Measurements from ENCODE around the gene CDC73.
"Not testable (repeated sequence)": the region's sequence is repeated elsewhere in the genome, so short reads cannot be mapped to it uniquely, and the experiment has no call there.

CDC73 gene

DNA sequence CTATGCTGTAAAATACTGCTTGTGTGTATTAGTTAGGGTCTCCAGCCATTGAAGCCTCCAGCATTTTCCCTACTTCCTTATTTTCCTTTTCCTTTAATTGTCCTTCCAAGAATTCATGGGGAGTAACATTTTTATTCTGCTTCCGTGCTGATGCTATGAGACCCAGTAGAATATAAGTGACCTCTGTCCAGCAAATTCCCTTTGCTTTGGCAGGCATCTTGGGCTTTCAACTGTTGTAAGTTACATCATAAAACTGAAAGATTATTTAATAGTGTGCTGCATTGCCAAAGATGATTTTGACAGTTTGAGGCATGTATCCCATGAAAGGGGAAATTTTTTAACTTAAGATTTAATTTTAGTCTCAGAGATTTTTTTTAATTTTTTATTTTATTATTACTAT is 112.7 kb downstream of the CDC73 start:
- DNase-seq (ENCODE audit: low read depth): no peak

DNA sequence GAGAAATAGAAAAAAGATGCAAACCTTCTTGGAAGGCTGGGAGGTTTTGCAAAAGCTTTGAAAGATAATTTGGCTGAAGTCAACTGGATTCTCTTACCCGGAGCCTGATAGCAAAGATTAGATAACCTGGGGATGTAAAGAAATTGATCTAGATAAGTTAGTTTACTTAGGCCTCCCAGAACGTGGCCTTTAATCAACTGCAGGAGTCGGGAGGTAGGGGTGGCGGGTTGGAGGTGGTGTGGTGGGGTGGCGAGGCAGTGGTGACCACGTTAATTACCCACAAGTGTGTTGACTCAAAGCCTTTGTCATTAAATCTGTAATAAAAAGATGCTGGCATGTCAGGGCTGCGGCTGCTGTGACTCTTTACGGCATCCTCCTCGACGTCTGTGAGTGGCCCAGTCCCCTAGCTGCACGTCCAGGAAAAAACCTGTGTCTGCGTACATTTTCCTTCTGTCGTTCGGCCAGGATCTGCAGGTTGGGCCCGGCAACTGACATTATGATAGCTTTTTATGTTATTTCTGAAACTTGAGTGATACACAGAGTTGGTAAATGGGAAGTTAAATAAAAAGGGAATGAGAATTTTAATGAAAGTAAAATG is 115.6 kb downstream of the CDC73 start:
- no peak for DNase-seq (ENCODE audit: low read depth)

DNA sequence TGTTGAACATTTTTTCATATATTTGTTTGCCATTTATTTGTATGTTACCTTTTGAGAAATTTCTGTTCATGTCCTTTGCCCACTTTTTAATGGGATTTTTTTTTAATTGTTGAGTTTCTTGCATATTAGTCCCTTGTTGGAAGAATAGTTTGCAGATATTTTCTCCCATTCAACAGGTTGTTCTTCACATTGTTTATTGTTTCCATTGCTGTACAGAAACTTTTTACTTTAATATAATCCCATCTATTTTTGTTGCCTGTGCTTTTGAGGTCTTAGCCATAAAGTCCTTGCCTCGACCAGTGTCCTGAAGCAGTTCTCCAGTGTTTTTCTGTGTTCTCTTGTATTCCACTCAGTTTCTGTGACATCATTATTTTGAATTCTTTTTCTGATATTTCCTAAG is 118.8 kb downstream of the CDC73 start:
- DNase-seq (ENCODE audit: low read depth): no peak

DNA sequence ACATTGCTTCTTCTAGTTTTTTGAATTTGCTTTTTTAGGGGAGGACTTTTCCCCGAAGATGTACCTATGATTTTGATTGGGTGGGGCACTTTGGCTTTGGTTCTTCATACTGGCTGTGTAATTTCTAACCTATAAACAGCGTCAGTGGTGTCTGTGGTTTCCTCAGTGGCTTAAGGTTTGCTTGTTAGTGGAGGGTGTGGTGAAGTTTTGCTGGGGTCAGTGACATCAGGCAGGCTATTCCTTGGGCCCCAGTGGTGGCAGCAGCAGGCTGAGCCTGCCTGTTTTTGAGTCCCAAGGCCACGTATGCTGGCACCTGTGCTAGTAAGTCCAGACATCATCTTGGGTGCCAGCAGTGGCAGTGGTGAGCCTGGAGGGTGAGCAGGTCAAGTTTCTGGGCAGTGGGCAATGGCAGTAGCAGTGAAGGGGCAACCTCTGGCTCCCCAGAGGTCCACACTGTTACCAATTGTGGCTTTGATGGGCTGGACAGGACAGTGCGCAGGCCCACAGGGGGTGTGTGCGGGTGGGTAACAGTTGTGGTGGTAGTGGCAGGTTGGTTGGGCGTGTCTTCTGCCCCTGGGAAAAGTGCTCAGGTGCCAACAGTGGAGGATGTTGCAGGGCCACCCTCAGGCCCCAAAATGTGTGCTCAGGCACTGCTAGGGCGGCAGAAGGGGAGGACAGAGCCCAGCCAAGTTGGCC is 119.4 kb downstream of the CDC73 start:
- DNase-seq (ENCODE audit: low read depth): no peak

DNA sequence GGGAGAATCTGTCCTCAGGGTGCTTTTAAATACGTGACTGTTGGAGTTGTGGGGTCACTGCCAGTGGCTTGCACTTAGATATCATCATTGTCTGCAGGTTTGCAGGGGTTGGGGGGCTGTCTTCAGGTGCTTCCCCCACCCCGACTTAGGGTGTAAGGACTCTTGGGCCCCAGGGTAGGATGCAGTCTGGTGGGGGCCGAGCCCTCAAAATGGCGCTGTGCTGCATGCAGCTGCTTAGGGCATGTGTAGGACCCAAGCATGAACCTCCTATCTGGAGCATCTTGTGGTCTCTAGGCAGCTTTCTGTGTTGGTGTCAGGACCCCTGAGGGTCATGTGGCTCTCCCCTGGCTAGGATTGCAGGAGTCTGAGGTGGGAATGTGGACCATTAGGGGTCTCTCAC is 120.2 kb downstream of the CDC73 start:
- no peak for DNase-seq (ENCODE audit: low read depth)

DNA sequence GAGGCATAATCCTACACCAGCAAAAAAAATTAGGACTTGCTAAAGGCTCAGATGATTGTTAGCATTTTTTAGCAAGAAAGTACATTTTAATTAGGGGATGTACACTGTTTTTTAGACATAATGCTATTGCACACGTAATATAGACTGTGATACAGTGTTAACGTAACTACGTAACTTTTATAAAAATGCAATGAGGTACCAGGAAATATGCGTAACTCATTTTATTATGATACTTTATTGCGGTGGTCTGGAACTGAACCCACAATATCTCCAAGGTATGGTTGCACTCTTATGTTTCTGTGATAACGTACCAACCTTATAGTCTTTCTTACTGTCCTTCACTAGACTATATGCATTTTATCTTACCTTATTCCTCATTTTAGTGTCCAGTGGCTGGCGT is 127.4 kb downstream of the CDC73 start:
- no peak for DNase-seq (ENCODE audit: low read depth)

DNA sequence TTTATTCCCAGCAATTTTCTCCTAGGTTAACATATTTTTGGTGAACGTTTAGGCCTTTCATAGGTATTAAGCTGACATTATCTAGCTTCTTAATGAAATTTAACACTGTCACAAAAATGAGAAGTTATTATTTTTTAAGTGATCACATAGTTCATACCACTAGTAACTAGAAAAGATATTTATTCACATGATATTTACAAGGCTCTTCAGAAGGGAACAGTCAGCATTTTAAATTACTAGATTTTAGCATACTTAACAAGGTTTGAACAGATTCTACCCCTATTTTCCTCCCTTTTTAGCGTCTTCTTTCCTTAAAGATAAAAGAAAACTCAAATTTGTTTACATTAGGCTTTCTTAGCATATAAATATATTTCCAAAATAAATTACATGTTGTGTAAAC is 130.1 kb downstream of the CDC73 start:
- DNase-seq (ENCODE audit: low read depth): no peak

DNA sequence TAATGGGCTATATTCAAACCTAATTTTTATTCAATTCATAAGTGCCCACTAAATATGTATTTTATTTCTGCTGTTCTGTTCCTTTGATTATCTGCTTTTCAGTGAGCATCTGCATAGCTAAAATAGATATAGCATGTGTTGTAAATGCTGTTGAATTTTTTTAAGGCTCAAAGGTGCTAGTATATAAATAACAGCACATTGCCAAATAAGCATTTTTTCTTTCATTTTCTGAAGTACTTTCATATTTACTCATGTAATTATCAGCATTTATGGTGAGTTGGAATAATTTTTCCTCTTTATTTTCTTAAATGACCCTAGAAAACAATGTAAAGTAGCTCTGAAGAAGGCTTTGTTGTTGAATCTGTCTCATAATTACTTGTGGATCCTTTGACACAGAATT is 134.2 kb downstream of the CDC73 start:
- no peak for DNase-seq (ENCODE audit: low read depth)

DNA sequence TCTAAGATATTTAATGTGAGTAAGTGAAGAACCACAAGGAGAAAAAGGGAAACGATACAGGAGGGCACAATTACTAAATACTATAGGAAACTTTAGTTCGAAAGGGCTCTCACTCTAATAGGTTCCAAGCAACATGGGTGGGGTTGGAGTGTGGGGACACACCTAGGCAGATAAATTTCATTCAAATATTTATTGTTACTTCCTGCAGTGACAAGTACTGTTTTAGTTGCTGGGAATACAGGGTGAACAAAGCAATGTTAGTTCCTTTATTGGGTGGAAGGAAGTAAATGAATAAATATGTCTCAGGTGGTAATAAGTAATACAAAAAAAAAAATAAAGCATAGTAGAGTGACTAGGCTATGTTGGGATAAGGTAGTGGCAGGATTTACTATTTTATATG is 137.8 kb downstream of the CDC73 start:
- DNase-seq (ENCODE audit: low read depth): no peak

DNA sequence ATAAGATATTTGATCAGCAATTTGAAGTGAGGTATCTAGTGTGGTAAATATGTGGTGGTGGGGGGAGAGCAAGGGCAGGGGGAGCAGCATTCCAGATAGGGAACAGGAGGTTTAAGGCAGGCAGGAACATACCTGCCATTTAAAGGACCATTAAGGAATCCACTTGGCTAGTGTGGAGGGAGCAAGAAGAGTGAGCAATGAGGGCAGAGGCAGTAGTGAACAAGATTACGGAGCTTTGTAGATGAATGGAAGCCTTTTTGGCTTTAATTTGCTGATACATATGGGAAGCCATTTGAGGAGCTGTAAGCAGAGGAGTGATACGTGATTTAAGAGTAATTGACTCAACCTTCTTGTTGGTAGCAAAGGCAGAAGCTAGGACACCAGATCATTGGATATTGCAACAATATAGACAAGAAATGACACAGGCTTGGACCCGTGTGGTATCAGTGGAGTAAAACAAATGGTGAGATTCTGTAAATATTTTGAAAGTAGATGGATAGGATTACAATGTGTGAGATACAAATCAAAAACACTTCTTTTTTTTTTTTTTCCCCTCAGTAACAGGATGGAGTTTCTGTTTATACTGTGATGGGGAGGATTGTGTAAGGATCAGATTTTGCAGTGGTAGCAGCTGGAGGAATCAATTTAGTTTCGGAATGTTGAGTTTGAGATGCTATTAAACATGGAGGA is 138.4 kb downstream of the CDC73 start:
- no peak for DNase-seq (ENCODE audit: low read depth)

DNA sequence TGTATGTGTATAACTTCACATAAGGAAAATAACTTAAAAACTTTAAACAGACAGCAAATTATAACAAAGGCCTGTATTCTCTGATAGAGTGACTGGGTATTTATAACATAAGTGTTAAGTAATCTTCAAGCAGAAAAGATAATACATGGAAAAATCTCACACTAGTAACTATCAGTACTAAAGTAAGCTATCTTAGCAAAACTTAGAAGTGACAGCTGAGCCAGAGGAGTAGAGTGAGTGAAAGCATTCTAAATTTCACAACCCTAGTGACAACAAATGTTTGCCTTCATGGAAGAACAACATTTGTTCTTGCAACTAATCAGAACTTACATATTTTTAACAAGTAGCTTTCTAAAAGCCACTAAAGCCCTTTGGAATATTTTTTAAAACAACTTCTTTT is 139.1 kb downstream of the CDC73 start:
- DNase-seq (ENCODE audit: low read depth): no peak

DNA sequence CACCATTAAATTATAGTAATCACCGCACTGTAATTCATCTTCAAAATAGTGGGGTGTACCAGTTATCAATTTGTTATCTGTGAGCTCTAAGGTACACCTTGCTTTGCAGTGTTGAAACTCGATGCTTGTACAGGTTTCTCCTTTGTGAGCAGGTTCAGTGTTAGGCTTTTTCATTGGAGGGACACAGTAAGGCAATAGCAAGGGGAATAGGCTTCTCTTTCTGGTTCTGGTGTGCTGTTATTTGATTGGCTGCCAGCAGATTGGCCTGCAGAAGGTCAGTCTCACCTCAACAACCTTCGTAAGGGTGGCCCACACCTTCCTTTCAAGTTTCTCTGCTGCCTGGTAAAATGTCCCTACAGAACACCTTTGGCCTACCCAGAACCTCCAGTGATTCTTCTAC is 140.8 kb downstream of the CDC73 start:
- no peak for DNase-seq (ENCODE audit: low read depth)

DNA sequence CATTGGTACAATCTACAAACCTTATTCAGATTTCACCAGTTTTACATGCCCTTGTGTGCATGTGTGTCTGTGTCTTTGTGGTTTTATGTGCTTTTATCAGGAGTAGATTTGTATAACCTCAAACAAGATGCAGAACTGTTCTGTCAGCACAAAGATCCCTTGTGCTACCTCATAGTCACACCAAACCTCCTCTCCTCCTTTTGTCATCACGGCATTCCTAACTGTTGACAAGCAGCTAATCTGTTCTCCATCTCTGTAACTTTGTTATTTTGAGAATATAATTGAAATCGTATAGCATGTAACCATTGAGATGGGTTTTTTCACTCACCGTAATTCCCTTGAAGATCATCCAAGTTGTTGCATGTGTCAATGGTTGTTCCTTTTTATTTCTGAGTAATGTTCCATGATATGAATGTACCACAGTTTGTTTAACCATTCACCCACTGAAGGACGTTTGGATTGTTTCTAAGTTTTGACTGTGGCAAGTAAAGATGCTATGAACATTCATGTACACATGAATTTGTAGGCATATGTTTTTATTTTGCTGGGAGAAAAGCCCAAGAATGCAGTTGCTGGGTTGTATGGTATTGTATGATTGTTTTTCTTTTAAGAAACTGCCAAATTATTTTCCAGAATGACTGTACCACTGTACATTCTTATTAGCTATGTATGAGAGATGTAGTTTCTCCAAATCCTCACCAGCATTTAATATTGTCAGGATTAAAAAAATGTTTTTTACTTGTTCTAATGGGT is 142.7 kb downstream of the CDC73 start:
- DNase-seq (ENCODE audit: low read depth): peak; percentile 32

DNA sequence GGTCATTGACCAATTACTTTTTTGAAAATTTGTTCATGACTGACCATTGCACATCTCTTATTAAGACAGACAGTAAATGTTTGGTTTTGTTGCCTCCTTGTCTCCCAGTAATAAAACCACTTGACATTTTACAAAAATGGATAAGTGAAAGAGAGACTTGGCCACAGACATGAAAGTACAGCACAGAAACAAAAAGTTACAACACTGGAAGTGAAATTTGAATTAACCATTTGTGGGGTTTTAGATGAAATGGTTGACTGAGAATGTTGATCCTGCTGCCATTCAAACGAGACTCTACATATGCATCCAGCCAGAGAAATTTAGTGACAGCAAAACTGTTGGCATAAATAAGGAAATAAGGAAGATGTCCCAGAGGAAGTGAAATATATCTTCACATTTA is 143.9 kb downstream of the CDC73 start:
- DNase-seq (ENCODE audit: low read depth): no peak

DNA sequence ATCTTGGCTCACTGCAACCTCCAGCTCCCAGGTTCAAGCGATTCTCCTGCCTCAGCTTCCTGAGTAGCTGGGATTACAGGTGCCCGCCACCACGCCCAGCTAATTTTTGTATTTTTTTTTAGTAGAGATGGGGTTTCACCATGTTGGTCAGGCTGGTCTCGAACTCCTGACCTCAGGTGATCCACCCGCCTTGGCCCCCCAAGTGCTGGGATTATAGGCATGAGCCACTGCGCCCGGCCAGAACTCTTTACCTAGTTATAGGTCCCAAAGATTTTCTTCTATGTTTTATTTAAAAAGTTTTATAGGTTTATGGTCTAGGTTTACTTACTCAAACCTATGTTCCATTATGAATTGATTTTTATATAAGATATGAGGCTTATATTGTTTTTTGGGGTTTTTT is 145.0 kb downstream of the CDC73 start:
- not testable (repeated sequence) for DNase-seq (ENCODE audit: low read depth)

DNA sequence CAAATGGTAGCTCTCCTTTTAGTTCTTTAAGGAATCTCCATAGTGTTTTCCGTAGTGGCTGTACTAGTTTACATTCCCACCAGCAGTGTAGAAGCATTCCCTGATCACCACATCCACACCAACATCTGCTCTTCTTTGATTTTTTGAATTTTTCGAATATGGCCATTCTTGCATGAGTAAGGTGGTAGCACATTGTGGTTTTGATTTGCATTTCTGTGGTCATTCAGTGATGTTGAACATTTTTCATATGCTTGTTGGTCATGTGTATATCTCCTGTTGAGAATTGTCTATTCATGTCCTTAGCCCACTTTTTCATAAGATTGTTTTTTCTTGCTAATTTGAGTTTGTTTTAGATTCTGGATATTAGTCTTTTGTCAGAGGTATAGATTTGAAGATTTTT is 149.2 kb downstream of the CDC73 start:
- DNase-seq (ENCODE audit: low read depth): peak; percentile 89

DNA sequence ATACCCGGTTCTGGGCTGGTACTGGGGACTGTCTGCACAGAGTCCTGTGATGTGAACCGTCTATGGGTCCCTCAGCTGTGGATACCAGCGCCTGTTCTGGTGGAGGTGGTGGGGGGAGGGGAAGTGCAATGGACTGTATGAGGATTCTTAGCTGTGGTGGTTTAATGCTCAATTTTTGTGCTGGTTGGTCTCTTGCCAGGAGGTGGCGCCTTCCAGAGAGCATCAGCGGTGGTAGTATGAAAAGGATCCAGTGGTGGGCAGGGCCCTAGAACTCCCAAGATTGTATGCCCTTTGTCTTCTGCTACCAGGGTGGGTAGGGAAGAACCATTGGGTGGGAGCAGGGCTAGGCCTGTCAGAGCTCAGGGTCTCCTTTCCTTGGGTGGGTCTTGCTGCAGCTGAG is 153.9 kb downstream of the CDC73 start:
- no peak for DNase-seq (ENCODE audit: low read depth)

DNA sequence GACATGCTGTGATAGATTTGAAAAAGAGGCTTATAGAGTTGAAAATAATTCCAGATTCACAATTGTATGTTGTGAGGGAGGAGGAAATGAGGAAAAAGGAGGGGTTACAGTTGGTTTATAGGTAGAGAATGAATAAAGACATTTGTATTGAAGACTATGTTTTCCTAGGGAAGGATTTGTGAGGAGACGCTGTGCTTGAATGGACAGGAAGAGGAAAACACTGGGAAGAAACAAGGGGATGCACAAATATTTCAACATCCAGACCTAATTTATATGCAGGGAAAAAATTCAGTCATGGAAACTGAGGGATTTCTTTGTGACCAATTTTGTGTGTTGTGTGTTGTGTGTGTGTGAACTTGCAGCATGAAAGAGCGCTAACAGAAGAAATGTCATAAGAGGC is 157.1 kb downstream of the CDC73 start:
- DNase-seq (ENCODE audit: low read depth): no peak

DNA sequence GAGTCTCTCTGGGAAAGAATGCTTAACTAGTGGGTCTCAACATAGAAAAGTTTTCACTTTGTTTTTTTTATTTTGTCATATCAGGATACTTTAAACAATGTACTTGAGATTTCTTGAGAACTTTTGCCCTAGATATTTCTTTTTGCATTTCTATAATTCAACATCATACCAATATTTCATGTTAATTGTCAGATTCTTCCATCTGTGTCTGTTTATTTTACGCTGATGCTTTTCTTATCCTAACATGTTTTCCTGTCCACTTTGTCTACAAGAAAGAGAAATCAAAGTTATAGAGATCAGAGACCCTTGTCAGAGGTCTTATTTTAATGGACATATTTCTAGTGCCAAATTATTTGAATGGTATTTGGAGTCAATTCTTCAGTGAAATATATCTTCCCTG is 160.1 kb downstream of the CDC73 start:
- no peak for DNase-seq (ENCODE audit: low read depth)

DNA sequence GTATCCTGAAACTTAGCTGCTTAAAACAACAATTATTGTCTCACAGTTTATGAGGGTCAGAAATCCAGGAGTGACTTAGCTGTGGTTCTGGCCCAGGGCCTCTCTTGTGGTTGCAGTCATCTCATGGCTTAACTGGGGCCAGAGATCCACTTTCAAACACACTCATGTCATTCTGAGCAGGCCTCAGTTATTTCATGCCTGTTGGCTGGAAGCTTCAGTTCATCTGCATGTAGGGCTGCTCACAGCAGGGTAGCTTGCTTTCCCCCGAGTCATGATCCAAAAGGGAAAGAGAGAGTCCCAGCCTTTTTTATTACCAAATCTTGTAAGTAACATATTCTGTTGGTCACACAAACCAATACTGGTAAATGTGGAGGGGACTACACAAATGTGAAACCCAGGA is 161.2 kb downstream of the CDC73 start:
- no peak for DNase-seq (ENCODE audit: low read depth)

DNA sequence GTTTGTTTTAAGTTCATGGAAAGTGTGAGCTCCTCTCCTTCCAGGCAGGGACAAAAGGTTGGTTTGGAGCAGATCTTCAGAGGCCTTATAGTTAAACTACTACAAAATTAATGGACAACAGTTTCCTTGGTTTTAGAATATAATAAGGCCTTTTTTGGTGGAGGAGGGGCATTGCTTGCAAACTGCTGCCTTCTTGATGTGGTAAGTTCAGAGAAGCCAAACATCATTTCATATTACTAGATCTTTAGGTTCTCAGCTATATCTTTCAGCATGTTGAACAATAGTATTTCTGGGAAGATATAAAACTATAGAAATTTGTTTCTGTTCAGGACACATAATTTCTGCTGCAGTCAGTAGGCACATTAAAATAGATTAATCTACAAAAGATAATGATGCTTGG is 162.4 kb downstream of the CDC73 start:
- no peak for DNase-seq (ENCODE audit: low read depth)

DNA sequence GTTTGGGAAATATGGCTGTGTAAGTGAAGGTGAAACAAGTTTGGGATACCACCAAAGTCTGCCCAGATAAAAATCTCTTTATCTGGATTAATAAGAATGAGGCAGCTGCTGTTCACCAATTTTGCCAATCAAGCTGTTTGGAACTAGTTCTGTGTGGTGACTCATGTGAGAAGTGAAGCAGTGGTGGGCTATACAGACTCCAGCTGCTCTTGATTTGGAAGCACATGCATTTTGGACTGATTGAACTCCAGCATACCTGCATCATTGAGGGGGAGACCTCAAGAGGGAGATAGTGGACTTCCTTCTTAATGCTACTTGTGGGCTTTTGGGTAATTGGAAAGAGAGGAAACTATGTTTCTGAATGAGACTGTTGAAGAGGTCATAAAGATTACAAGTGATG is 163.8 kb downstream of the CDC73 start:
- no peak for DNase-seq (ENCODE audit: low read depth)

DNA sequence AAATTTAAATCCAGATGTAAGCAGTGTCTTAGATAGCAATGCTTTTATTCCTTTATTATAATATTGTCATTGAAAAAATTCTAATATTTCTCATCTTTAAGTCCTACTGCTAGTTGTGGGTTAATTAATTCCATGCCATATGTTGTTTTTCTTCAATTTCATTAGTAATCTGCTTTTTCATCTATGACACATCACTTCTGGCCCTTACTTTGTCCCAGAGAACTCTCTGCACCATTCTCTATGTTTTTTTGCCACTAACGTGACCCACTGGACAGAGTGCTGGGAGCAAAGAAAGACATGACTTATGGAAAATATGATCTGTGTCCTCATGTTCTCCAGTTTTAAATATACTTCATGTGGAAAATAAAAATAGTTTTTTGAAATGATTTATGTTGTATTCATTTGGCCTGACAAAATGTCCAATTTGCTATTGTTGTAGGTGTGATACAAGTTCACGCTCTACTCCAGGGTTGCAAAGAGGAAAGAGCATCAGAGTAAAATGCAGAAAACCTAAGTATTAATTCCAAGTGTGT is 166.8 kb downstream of the CDC73 start:
- DNase-seq (ENCODE audit: low read depth): not testable (repeated sequence)
